Transverse colon (tissue), 4 donors: ENCODE data around the gene SMG5. TPM values are rescaled to one million over a fixed set of nuclear protein-coding genes. Genes with fewer than 3 reads are reported as not detected.
A peak's percentile ranks its signal among the peaks of the same experiment; 100 is the strongest.

Experiments
- DNase-seq: peaks from one replicate; pipeline ENCODE4 v3.0.0-alpha.2; 2019
- H3K27ac ChIP-seq, 4 donors: fragments of 200-600 bp; sonication (generic); 2 replicates each; pipeline ENCODE4 v1.5.1; 2016 to 2018; ENCODE audit warnings: inconsistent platforms in 4 of 4
- H3K27me3 ChIP-seq: fragments of 200-600 bp; sonication (generic); 2 replicates; pipeline ENCODE4 v1.5.1; 2017; ENCODE audit warnings: inconsistent platforms
- H3K36me3 ChIP-seq, 4 donors: fragments of 200-600 bp; sonication (generic); 2 replicates each; pipeline ENCODE4 v1.5.1; 2017 to 2019; ENCODE audit warnings: inconsistent platforms in 4 of 4
- H3K4me1 ChIP-seq, 4 donors: fragments of 200-600 bp; sonication (generic); 2 replicates each; pipeline ENCODE4 v1.5.1; 2017 to 2020; ENCODE audit warnings: inconsistent platforms in 4 of 4
- H3K4me3 ChIP-seq, 4 donors: fragments of 200-600 bp; sonication (generic); 1 replicate in 1 of 4; 2 replicates in 3 of 4; pipeline versions ENCODE4 v1.5.1 to v1.6.1; 2017 to 2019; ENCODE audit warnings: inconsistent platforms in 4 of 4
- H3K9me3 ChIP-seq, 2 donors: fragments of 200-600 bp; sonication (generic); 2 replicates each; pipeline ENCODE4 v1.5.1; 2017 to 2019; ENCODE audit warnings: inconsistent platforms in 2 of 2
- EP300 ChIP-seq: sonication (generic); formaldehyde crosslinking; IDR thresholded peaks from one replicate; pipeline ENCODE4 v1.6.1; 2017; ENCODE audit warnings: antibody characterized with exemption, low read depth
- POLR2A ChIP-seq: fragments of 450-650 bp; IDR thresholded peaks from one replicate; pipeline ENCODE4 v1.6.1; 2016; ENCODE audit warnings: antibody characterized with exemption, mild to moderate bottlenecking, moderate library complexity
- POLR2AphosphoS5 ChIP-seq, 3 donors: sonication (generic); formaldehyde crosslinking; IDR thresholded peaks; one replicate each; pipeline ENCODE4 v1.6.1; 2016; ENCODE audit warnings: antibody characterized with exemption in 3 of 3
- WGBS, 2 donors: methylation state at CpG; one replicate each; pipeline ENCODE4 v1.1.5; 2018; ENCODE audit warnings: low coverage in 1 of 2; 5-methylcytosine and 5-hydroxymethylcytosine counted together
- in situ Hi-C, 4 donors: fragments of 200-750 bp; cut with MboI; loops; one replicate each; pipeline versions ENCODE4 v1.15.0 to v1.15.1; 2017; ENCODE audit warnings: low sequenced_read_pairs in 3 of 4, low pct_ligation_motif_present in 1 of 4, low pct_unique_long_range_greater_than_20kb in 1 of 4
- intact Hi-C: fragments of 100-400 bp; cut with DNase I; formaldehyde crosslinking; loops from one replicate; pipeline ENCODE4 v1.15.1; 2023; ENCODE audit warnings: low total_unique reads
- total RNA-seq, 4 donors: library from RNA; depleted of rRNA; stranded (reverse); fragments of >200 nt; gene quantifications; one replicate each; pipeline ENCODE4 v1.1.0, GENCODE V29; 2016
- TF ChIP-seq, protein P1 (sequence below), 5 experiments: fragments of 200-600 bp in 3 of 5; fragments of 450-650 bp in 2 of 5; sonication (generic) in 3 of 5; IDR thresholded peaks; 1 replicate in 2 of 5; 2 replicates in 3 of 5; pipeline ENCODE4 v1.5.1; 2016 to 2017; ENCODE audit warnings: antibody characterized with exemption in 5 of 5, inconsistent platforms in 3 of 5, mild to moderate bottlenecking in 2 of 5, moderate library complexity in 1 of 5

Gene SMG5
- total RNA-seq, 4 donors from 2014 or later, result 72.1 to 134 (median 102) TPM

DNA sequence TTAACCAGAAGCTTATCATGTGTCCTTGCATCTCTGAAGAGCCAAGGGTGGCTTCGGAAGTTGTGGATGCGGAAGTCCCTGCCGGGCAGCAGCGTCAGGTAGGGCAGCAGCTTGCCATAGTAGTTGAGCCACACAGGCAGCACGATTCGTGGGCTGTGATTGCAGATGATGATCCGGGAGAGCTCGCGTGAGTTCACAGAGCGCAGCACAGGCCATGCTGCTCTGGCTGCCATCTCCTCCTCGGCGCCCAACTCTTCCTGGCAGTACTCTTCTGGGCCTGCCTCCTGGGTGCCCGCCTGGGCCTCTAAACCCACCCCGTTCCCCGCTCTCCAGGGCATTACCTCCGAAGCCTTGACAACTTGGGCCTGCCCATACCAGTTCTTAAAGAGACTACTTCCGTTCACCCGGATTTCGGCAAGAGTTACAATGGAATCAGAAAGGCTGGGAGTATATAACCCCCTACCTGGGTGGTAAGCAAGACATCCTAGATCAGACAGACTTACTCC is 16.3 kb upstream of the SMG5 start, which contains the start of gene VHLL:
TSS of gene VHLL (minus strand) at position 456 of the 506 bp plus-strand sequence. CDS start at position 338, 118 bp downstream.
- no peaks in the 10 kb centered on the region for H3K27me3 ChIP-seq
- no peak within 1 kb of the TSS for H3K27ac ChIP-seq
- H3K4me1 ChIP-seq, result peaks cover 6 to 15% (median 9%) of the 10 kb centered on the region in 4 donors
- no peak for DNase-seq
- H3K4me3 ChIP-seq, result no peak within 1 kb of the TSS
- intact Hi-C loops, result no loop called here
- H3K9me3 ChIP-seq, result no peaks in the 10 kb centered on the region
- 91% methylated on average over 19 of the region's 19 CpGs; no CpG with 5 or more reads in 1 of the 2 donors for WGBS, 2 donors
- TF ChIP-seq EP300, result no peak
- TF ChIP-seq, protein P1, sequence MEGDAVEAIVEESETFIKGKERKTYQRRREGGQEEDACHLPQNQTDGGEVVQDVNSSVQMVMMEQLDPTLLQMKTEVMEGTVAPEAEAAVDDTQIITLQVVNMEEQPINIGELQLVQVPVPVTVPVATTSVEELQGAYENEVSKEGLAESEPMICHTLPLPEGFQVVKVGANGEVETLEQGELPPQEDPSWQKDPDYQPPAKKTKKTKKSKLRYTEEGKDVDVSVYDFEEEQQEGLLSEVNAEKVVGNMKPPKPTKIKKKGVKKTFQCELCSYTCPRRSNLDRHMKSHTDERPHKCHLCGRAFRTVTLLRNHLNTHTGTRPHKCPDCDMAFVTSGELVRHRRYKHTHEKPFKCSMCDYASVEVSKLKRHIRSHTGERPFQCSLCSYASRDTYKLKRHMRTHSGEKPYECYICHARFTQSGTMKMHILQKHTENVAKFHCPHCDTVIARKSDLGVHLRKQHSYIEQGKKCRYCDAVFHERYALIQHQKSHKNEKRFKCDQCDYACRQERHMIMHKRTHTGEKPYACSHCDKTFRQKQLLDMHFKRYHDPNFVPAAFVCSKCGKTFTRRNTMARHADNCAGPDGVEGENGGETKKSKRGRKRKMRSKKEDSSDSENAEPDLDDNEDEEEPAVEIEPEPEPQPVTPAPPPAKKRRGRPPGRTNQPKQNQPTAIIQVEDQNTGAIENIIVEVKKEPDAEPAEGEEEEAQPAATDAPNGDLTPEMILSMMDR (IDR thresholded peaks at IDR 0.05), result no peak
- TF ChIP-seq POLR2A, result no peak
- no peak for TF ChIP-seq POLR2AphosphoS5 (IDR thresholded peaks at IDR 0.05)
- H3K36me3 ChIP-seq, result no peaks in the 10 kb centered on the region
- in situ Hi-C loops, result no loop called here

DNA sequence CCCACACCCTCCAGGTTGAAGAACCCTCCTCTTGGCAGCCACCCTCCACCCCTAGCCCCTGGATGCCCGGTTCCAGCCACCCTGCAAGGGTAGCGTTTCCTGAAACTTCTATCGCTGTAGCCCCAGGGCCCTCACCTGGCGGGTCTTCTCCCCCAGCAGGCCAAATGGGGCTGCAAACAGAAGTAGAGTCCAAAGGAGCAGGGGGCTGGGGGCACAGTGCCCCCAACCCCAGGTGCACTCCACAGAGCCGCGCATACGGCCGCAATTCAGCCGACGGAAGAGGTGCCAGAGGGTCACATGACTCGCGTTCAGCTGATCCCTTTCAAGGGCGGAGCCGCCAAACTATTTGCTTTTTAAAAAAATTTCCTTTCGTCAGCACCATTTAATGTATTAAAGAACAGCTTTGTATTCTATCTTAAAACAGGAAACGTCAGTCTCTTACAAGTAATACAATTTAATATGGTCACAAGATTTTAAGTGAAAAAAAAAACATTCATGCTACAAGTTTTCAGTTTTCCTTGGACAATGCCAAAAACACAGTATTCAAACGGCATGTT is 12.8 kb upstream of the SMG5 start, which contains the start of gene GLMP:
TSS of gene GLMP (minus strand) at position 289 of the 557 bp plus-strand sequence. CDS start at position 255, 34 bp downstream.
- intact Hi-C loops, result no loop called here
- H3K27ac ChIP-seq, result peak within 1 kb of the TSS; percentile 57 to 77 (median 60)
- 0 to 1% methylated on average over 7 to 17 of the region's 17 CpGs for WGBS, 2 donors

DNA sequence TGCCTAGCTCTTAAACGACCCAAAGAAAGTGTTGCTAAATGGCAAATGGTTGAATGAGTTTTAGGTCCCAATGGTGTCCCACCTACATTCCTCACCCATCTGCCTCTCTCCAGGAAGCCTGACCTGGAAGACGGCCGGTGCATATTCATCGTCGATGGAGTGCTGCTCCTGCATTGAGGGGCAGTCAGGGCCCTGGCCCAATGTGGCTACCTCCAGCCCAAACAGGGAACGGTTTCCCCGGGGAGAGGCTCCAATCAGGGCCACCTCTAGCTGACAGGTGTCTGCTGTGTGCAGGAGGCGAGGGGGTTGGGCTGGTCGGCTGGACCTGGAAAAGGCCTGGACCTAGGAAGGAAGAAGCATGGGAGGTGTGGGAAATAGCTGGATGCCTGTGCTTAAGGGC is 11.3 kb upstream of the SMG5 start:
- TF ChIP-seq EP300 (no peak), POLR2AphosphoS5 (IDR thresholded peaks at IDR 0.05) (no peak), POLR2A (no peak)
- TF ChIP-seq, protein P1 (IDR thresholded peaks at IDR 0.05), result no peak
- Histone ChIP-seq H3K27ac (no peak overlapping the region), H3K9me3 (no peaks in the 10 kb centered on the region), H3K4me1 (peaks cover 8 to 28% (median 22%) of the 10 kb centered on the region in 4 donors), H3K4me3 (no peak overlapping the region), H3K27me3 (no peaks in the 10 kb centered on the region), H3K36me3 (no peaks in the 10 kb centered on the region)
- DNase-seq, result no peak
- intact Hi-C loops (no loop called here), in situ Hi-C loops (no loop called here)
- 93% methylated on average over 9 of the region's 9 CpGs; no CpG with 5 or more reads in 1 of the 2 donors for WGBS, 2 donors

More for the DNA sequence above, 12.8 kb upstream of the SMG5 start, which contains the start of gene GLMP:
- in situ Hi-C loops, result no loop called here
- Histone ChIP-seq H3K36me3 (no peaks in the 10 kb centered on the region), H3K9me3 (no peaks in the 10 kb centered on the region), H3K4me1 (peaks cover 8 to 28% (median 22%) of the 10 kb centered on the region in 4 donors), H3K27me3 (no peaks in the 10 kb centered on the region), H3K4me3 (peak within 1 kb of the TSS; percentile 37 to 87 (median 64))
- TF ChIP-seq, protein P1 (IDR thresholded peaks at IDR 0.05), result no peak
- no peak for TF ChIP-seq EP300
- TF ChIP-seq POLR2AphosphoS5 (IDR thresholded peaks at IDR 0.05), result peak; percentile 37 to 46 (median 40)
- no peak for TF ChIP-seq POLR2A
- DNase-seq, result peak; percentile 77

DNA sequence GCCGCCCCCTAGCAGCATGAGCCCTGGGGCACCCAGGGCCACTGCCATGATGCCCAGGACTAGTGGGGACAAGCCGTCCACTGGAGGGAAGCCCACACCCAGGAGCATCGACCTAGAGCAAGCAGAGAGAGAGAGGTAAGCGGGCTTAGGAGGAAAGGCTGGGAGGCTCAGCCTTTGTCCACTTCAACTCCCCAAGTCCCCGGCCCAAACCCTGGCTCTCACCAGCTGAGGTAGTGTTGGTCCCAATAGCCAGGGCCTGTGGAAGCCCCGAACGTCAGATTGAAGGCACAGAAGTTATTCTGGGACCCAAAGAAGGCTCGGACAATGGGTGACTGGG is 10.4 kb upstream of the SMG5 start:
- no peaks in the 10 kb centered on the region for H3K9me3 ChIP-seq
- intact Hi-C loops (no loop called here), in situ Hi-C loops (no loop called here)
- TF ChIP-seq POLR2AphosphoS5 (IDR thresholded peaks at IDR 0.05) (no peak), EP300 (no peak), POLR2A (no peak)
- TF ChIP-seq, protein P1 (IDR thresholded peaks at IDR 0.05), result no peak
- no peak overlapping the region for H3K27ac ChIP-seq
- H3K4me3 ChIP-seq, result no peak overlapping the region
- no peaks in the 10 kb centered on the region for H3K27me3 ChIP-seq
- no peak for DNase-seq
- no peaks in the 10 kb centered on the region for H3K36me3 ChIP-seq
- 90% methylated on average over 8 of the region's 8 CpGs; no CpG with 5 or more reads in 1 of the 2 donors for WGBS, 2 donors
- peaks cover 8 to 28% (median 22%) of the 10 kb centered on the region in 4 donors for H3K4me1 ChIP-seq
